Suppressor macrophage treated with lipopolysaccharide for 4 hours (primary cell): Measurements from ENCODE around the gene CPED1.
"Not testable (repeated sequence)": the region's sequence is repeated elsewhere in the genome, so short reads cannot be mapped to it uniquely, and the experiment has no call there.

Experiments used
- DNase-seq: peaks from one replicate; pipeline ENCODE4 v3.0.0-alpha.2; 2020

CPED1 gene

DNA sequence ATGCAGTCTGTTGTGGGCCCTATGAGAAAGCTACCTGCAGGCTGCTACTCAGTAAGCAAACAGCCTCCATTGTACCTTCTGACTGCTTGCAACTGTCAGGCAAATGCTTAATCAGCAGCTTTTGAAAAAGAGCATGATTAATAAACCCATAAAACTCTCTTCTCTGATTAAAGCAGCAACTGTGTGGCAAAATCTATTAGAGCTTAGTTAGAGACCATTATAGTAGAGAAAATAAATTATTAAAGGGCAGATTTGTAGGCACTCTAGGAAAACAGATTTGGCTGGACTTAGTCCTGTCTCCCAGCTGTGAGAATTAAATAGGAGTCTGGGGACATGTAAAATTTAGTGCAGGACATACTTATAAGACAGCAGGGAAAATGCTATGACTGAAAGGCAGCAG lies 207.8 kb downstream of the CPED1 start:
- DNase-seq: no peak

DNA sequence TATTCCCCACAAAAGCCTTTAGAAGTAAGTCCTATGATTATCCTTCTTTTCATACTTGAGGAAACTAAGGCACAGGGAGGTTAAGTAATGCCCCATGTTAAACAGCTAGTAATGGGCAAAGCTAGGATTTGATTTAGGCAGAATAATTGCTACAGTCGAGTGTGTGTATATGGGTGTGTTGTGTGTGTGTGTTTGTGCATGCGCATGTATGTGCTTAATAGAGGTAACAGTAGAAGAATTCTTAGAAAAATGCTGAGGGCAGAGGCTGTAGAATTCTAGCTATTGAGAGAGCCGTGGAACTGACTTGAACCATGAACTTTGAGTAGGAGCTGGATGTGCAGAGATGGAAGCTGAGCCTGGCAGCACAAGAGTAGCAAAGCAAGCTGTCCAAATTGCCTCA lies 208.9 kb downstream of the CPED1 start:
- DNase-seq: no peak

- DNase-seq: no peak
Measured at GRCh38 chr7:121198502-121198901, 210.0 kb downstream of the CPED1 start.

DNA sequence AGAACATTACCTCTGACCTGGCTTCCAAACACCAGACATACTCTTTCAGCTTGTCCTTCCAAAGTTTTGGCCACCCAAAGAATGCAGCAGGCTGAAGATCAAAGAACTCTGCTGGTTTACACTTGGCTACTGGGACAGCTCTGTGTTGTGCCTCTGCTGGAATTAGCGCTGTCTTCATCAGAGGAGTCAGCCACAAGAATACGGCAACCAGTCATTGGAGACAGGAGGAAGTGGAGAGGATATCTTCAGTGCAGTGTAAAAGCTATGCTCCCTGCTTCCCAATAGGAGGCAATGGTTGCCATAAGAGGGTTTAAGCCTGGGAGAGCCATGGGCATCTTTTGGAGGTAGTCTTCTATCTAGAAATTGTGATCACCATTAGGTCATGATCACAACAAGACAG lies 213.6 kb downstream of the CPED1 start:
- no peak for DNase-seq

DNA sequence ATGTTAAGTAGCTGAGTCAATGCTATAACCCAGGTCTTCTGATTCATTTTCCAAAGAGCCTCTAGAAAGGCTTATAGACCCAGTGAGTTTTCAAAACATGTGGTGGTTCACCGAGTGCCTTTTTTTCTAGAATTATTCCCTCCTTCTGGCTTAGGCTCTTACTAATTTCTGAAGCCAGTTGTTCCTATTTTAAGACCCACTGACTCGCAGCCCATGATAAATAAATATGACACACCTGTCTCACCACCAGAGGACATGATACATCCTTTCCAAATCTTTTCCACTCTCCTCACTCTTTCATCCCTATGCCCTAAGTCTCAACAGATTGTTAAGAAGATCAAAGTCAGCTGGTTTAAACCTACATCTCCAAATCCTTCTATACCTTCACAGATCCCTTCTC lies 214.3 kb downstream of the CPED1 start:
- DNase-seq: no peak

GRCh38 chr7:121204537-121204936 lies 216.0 kb downstream of the CPED1 start:
- no peak for DNase-seq

GRCh38 chr7:121205777-121206176 lies 217.3 kb downstream of the CPED1 start:
- DNase-seq: no peak

GRCh38 chr7:121211253-121211652 lies 222.7 kb downstream of the CPED1 start:
- no peak for DNase-seq

GRCh38 chr7:121212036-121212435 lies 223.5 kb downstream of the CPED1 start:
- DNase-seq: no peak

GRCh38 chr7:121214657-121215056 lies 226.1 kb downstream of the CPED1 start:
- DNase-seq: no peak

GRCh38 chr7:121219026-121219425 lies 230.5 kb downstream of the CPED1 start:
- no peak for DNase-seq

DNA sequence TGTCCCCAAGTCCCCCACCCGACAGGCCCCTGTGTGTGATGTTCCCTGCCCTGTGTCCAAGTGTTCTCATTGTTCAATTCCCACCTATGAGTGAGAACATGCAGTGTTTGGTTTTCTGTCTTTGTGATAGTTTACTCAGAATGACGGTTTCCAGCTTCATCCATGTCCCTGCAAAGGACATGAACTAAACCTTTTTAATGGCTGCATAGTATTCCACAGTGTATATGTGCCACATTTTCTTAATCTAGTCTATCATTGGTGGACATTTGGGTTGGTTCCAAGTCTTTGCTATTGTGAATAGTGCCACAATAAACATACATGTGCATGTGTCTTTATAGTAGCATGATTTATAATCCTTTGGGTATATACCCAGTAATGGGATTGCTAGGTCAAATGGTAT lies 232.6 kb downstream of the CPED1 start:
- not testable (repeated sequence) for DNase-seq

DNA sequence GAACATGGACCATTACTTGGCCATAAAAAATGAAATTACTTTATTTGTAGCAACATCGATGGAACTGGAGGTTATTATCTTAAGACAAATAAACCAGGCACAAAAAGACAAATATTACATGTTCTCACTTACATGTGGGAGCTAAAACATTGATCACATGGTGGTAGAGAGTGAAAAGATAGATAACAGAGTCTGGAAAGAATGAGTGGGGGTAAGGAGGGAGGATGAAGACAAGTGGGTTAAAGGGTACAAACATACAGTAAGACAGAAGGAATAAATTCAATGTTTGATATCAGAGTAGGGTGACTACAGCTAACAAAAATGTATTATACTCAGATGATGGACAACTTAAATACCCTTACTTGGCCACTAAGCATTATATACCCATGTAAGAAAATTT lies 240.3 kb downstream of the CPED1 start:
- DNase-seq: no peak

DNA sequence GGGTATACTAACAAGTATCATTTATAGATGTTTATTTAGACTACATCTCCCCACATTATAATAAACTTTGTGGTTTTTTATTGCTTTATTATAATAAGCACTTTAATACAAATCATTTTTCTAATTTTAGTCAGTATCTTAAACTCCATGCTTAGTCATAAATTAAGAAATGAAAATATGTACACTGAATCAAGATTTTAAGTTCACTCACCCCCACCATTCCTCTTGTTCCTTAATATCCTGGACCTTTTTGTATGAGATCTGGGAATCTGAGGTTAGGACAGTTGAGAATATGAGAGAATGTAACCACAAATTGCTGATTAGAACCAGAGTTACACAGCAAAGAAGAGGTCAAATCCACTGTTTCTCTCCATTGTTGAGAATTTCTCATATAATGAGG lies 246.7 kb downstream of the CPED1 start:
- no peak for DNase-seq

DNA sequence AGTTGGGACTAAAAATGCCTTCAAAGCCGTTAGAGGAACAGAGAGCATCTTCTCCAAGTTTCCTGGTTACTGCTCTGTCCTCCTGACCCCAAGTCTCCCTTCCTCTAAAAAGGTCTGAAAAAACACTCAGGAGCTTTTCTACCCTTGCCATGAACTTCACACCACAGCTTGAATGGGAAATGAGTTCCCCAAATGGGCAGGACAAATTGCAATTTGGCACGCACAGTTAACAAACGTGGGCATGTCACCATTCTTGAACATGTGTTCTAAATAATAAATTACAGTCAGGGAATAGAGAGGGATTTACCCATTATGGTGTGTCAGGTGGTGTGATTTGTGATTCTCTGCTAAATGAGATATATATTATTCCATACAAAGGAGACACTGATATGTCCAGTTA lies 249.1 kb downstream of the CPED1 start:
- DNase-seq: no peak

DNA sequence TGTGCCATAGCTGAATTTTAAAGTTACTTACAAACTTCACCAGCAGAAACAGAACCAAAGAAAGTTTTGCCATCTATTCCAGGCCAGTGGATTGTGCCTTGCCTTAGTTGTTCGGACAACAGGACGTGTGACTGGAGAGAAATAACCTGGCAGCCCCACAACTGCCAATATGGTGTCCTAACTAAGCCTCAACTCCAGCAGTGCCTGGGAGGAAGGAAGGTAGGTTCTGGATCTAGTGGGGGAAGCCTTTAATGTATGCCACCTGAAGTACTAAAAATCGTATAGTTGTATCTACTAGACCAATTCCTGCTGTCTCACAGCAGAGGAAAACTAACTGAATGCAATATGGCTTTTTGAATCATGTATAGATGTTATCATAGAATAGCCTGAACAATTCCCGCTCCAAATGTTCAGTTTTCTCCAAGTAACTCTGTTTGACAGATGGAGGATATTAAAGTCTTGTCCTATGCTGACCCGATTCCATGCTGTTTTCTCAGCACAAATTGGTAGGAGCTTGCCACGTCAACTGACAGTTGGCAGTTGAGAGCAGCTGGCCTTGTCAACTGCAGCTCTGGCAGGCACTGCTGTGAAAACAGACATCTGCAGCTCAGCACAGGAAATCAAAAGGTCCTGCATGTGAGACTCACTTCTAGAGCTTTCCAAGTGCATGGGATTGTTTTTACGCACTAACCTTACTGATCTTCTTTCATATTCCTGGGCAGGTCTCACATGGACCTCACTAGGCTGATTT lies 255.8 kb downstream of the CPED1 start:
- no peak for DNase-seq

- DNase-seq: not testable (repeated sequence)
Measured at GRCh38 chr7:121251367-121251766, 262.9 kb downstream of the CPED1 start.

DNA sequence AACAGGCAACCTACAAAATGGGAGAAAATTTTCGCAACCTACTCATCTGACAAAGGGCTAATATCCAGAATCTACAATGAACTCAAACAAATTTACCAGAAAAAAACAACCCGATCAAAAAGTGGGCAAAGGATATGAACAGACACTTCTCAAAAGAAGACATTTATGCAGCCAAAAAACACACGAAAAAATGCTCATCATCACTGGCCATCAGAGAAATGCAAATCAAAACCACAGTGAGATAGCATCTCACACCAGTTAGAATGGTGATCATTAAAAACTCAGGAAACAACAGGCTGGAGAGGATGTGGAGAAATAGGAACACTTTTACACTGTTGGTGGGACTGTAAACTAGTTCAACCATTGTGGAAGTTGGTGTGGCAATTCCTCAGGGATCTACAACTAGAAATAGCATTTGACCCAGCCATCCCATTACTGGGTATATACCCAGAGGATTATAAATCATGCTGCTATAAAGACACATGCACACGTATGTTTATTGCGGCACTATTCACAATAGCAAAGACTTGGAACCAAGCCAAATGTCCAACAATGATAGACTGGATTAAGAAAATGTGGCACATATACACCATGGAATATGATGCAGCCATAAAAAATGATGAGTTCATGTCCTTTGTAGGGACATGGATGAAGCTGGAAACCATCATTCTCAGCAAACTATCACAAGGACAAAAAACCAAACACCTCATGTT lies 264.2 kb downstream of the CPED1 start:
- not testable (repeated sequence) for DNase-seq

GRCh38 chr7:121259826-121260225 lies 271.3 kb downstream of the CPED1 start:
- DNase-seq: no peak

DNA sequence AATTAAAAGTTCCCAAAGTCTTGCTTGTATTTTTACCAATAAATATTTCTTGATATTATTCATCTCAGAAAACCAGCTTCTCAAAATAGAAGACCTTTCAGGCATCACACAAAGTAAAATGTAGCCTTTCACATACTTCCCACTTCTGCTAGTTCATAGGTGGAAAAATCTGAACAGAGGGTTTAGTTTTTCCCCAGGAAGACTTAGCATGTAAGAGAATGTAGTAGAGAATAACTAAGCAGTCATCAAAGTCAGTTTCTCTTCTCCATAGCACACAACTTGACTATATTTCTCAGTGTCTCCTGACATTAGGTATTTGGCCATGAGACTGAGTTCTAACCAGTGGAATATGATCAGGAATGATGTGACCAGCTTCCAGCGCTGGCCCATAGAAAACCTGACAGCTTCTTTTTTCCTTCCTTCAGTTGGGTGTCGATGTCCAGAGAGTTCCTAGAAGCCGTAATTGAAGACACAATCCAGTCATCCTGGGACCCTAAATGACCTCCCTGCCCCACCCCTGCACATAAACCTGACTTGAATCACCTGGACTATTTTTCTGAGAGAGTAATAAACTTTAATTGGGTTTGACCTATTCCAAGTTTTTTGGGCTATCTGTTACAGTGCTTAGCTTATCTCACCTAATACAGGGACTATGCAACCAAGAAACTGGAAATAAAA lies 272.8 kb downstream of the CPED1 start:
- DNase-seq: no peak

- no peak for DNase-seq
Measured at GRCh38 chr7:121262221-121262620, 273.7 kb downstream of the CPED1 start.

DNA sequence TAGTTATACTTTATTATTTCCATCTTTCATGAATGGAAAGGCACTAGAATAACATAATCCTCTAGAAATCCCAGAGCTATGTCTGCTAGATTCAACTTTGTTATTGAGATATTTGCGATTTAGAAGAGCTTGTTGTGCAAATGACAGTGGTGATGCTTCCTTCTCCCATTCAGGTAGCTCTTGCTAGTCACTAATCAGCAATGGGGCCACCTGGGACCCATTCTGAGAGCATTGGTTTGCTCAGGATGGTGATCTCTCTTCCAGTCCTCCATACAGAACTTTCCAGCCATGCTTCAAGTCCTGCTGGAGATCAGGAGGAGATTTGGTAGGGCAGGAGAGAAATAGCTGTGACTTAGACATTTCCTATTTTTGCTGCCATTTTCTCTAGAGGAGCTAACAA lies 274.5 kb downstream of the CPED1 start:
- DNase-seq: no peak

- DNase-seq: no peak
Measured at GRCh38 chr7:121266307-121266894, 277.9 kb downstream of the CPED1 start.

DNA sequence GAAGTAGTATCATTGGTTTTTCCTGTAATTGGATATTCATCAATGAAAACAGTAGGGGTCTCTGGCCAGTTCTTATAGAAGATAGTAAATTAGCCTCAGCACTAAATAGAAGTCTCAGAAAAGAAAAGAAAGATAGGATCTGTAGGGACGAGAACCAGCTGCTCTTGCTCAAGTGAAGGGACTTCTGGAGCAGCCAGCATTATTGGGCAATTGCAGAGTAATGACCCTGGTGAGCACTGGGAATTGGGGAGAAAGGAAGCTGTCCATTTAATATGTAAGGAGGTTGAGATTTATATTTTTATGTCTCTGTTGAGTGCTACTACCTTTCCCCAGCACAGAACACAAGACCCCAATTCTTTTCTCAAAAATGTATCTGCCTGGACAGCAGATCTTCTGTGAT lies 279.1 kb downstream of the CPED1 start:
- no peak for DNase-seq
